ENCODE measurements around the gene JARID2. TPM values are rescaled to one million over a fixed set of nuclear protein-coding genes. Genes with fewer than 3 reads are reported as not detected.

JARID2 gene
- total RNA-seq, 1 experiment from 2014 or later: 6.0 TPM

DNA sequence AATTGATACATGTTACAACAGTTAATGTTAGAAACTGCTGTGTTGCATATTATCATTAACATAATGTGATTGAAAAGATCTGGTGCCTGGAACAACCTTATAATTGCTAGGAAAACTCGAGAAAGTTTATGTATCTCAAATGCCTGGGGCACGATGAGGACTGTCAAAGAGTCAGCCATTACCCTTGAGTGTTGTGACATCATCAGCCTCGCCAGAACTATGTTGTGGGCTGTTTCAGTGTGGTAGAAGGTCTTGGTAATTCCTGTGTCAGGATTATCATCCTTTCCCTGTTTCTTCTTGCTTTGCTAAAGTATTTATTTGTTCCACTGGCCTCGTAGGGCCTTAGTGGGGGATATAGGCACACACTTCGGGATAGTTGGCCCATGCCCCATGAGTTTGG lies 231.9 kb downstream of the JARID2 start:
- Histone ChIP-seq H3K27me3 (ENCODE audit: control insufficient read depth, insufficient read depth, low read length) (no peaks in the 10 kb centered on the region), H3K9me3 (ENCODE audit: control insufficient read depth, insufficient read depth, low read depth, low read length) (no peaks in the 10 kb centered on the region), H3K4me3 (ENCODE audit: low read depth in 2 of 2, low read length in 2 of 2) (no peak overlapping the region), H3K4me1 (ENCODE audit: control insufficient read depth, insufficient read depth, low read length) (no peaks in the 10 kb centered on the region), H3K36me3 (ENCODE audit: control insufficient read depth, insufficient read depth, low read length) (no peaks in the 10 kb centered on the region), H3K27ac (ENCODE audit: low read length) (no peak overlapping the region)
- intact Hi-C loops (cut with micrococcal nuclease; ENCODE audit: unreplicated experiment): no loop called here
- POLR2A ChIA-PET: interaction anchor here (0.6 kb wide), 1 partner anchor 82 kb away, joined by 3 read pairs; no protein-coding TSS in a partner anchor
- CTCF ChIA-PET: no interaction called here
- TF ChIP-seq SIN3A (IDR thresholded peaks at IDR 0.05; ENCODE audit: borderline replicate concordance, insufficient read depth, low read depth, low read length) (no peak), POLR2AphosphoS5 (IDR thresholded peaks at IDR 0.05; ENCODE audit: low read depth, low read length) (no peak), TCF7L2 (IDR thresholded peaks at IDR 0.05; ENCODE audit: low read depth, low read length) (no peak)
- TF ChIP-seq, protein P1, sequence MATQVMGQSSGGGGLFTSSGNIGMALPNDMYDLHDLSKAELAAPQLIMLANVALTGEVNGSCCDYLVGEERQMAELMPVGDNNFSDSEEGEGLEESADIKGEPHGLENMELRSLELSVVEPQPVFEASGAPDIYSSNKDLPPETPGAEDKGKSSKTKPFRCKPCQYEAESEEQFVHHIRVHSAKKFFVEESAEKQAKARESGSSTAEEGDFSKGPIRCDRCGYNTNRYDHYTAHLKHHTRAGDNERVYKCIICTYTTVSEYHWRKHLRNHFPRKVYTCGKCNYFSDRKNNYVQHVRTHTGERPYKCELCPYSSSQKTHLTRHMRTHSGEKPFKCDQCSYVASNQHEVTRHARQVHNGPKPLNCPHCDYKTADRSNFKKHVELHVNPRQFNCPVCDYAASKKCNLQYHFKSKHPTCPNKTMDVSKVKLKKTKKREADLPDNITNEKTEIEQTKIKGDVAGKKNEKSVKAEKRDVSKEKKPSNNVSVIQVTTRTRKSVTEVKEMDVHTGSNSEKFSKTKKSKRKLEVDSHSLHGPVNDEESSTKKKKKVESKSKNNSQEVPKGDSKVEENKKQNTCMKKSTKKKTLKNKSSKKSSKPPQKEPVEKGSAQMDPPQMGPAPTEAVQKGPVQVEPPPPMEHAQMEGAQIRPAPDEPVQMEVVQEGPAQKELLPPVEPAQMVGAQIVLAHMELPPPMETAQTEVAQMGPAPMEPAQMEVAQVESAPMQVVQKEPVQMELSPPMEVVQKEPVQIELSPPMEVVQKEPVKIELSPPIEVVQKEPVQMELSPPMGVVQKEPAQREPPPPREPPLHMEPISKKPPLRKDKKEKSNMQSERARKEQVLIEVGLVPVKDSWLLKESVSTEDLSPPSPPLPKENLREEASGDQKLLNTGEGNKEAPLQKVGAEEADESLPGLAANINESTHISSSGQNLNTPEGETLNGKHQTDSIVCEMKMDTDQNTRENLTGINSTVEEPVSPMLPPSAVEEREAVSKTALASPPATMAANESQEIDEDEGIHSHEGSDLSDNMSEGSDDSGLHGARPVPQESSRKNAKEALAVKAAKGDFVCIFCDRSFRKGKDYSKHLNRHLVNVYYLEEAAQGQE (IDR thresholded peaks at IDR 0.05; ENCODE audit: insufficient read depth in 1 of 2, low read depth in 2 of 2, low read length in 1 of 2): no peak
- TF ChIP-seq, protein P2, sequence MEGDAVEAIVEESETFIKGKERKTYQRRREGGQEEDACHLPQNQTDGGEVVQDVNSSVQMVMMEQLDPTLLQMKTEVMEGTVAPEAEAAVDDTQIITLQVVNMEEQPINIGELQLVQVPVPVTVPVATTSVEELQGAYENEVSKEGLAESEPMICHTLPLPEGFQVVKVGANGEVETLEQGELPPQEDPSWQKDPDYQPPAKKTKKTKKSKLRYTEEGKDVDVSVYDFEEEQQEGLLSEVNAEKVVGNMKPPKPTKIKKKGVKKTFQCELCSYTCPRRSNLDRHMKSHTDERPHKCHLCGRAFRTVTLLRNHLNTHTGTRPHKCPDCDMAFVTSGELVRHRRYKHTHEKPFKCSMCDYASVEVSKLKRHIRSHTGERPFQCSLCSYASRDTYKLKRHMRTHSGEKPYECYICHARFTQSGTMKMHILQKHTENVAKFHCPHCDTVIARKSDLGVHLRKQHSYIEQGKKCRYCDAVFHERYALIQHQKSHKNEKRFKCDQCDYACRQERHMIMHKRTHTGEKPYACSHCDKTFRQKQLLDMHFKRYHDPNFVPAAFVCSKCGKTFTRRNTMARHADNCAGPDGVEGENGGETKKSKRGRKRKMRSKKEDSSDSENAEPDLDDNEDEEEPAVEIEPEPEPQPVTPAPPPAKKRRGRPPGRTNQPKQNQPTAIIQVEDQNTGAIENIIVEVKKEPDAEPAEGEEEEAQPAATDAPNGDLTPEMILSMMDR (IDR thresholded peaks at IDR 0.05): no peak
- DNase-seq (ENCODE audit: low read depth, low spot score) (no peak), ATAC-seq (no peak)
- in situ Hi-C loops (cut with HindIII; ENCODE audit: low pct_unique_long_range_greater_than_20kb, low sequenced_read_pairs): no loop called here
- BruUV-seq (replicated peaks): no TSS peak

DNA sequence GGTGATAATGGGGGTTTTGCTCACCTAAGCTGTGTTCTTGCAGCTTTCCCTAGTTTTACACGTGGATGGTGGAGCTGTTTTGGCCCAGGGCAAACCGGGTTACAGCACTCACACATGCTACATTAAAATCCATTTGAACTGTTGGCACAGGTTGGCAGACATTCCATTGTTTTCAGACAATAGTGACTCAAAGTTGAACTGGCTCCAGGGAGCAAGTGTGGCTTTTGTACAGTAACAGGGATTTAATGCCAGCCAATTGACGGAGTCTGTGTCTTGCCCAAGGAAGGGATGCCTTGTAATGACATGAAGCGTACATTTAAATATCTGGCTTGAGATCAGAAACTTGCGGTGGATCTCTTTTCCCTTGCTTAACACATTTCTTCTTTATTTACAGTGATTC lies 233.9 kb downstream of the JARID2 start:
- no peak for TF ChIP-seq SIN3A (IDR thresholded peaks at IDR 0.05; ENCODE audit: borderline replicate concordance, insufficient read depth, low read depth, low read length)
- TF ChIP-seq, protein P1 (IDR thresholded peaks at IDR 0.05; ENCODE audit: insufficient read depth in 1 of 2, low read depth in 2 of 2, low read length in 1 of 2): no peak
- no peak for TF ChIP-seq TCF7L2 (IDR thresholded peaks at IDR 0.05; ENCODE audit: low read depth, low read length)
- TF ChIP-seq, protein P2 (IDR thresholded peaks at IDR 0.05): no peak
- TF ChIP-seq POLR2AphosphoS5 (IDR thresholded peaks at IDR 0.05; ENCODE audit: low read depth, low read length): no peak
- Histone ChIP-seq H3K4me1 (ENCODE audit: control insufficient read depth, insufficient read depth, low read length) (no peaks in the 10 kb centered on the region), H3K9me3 (ENCODE audit: control insufficient read depth, insufficient read depth, low read depth, low read length) (no peaks in the 10 kb centered on the region), H3K4me3 (ENCODE audit: low read depth in 2 of 2, low read length in 2 of 2) (no peak overlapping the region), H3K27ac (ENCODE audit: low read length) (no peak overlapping the region), H3K36me3 (ENCODE audit: control insufficient read depth, insufficient read depth, low read length) (no peaks in the 10 kb centered on the region), H3K27me3 (ENCODE audit: control insufficient read depth, insufficient read depth, low read length) (no peaks in the 10 kb centered on the region)
- CTCF ChIA-PET: no interaction called here
- no peak for ATAC-seq
- in situ Hi-C loops (cut with HindIII; ENCODE audit: low pct_unique_long_range_greater_than_20kb, low sequenced_read_pairs): no loop called here
- intact Hi-C loops (cut with micrococcal nuclease; ENCODE audit: unreplicated experiment): no loop called here
- no TSS peak for BruUV-seq (replicated peaks)
- POLR2A ChIA-PET: no interaction called here
- DNase-seq (ENCODE audit: low read depth, low spot score): no peak
